Measurements from ENCODE around the gene ADAM22. TPM values are rescaled to one million over a fixed set of nuclear protein-coding genes. Genes with fewer than 3 reads are reported as not detected.

Gene ADAM22
- total and polyA plus RNA-seq, 2 experiments from 2014 or later = 2.7 to 18.7 TPM

GRCh38 chr7:88230646-88231045 lies 296.6 kb downstream of the ADAM22 start:
- no peak for DNase-seq (ENCODE audit: low spot score)
- Mint-ChIP-seq H3K4me3 (no peak overlapping the region), H3K27me3 (ENCODE audit: insufficient read depth, low read depth, poor library complexity) (no peaks in the 10 kb centered on the region), H3K9me3 (no peaks in the 10 kb centered on the region), H3K27ac (no peak overlapping the region), H3K4me1 (peaks cover 2% of the 10 kb centered on the region; the same call in 2 of the 3 replicates), H3K36me3 (ENCODE audit: low read depth) (no peaks in the 10 kb centered on the region)
- TF ChIP-seq, protein P1, sequence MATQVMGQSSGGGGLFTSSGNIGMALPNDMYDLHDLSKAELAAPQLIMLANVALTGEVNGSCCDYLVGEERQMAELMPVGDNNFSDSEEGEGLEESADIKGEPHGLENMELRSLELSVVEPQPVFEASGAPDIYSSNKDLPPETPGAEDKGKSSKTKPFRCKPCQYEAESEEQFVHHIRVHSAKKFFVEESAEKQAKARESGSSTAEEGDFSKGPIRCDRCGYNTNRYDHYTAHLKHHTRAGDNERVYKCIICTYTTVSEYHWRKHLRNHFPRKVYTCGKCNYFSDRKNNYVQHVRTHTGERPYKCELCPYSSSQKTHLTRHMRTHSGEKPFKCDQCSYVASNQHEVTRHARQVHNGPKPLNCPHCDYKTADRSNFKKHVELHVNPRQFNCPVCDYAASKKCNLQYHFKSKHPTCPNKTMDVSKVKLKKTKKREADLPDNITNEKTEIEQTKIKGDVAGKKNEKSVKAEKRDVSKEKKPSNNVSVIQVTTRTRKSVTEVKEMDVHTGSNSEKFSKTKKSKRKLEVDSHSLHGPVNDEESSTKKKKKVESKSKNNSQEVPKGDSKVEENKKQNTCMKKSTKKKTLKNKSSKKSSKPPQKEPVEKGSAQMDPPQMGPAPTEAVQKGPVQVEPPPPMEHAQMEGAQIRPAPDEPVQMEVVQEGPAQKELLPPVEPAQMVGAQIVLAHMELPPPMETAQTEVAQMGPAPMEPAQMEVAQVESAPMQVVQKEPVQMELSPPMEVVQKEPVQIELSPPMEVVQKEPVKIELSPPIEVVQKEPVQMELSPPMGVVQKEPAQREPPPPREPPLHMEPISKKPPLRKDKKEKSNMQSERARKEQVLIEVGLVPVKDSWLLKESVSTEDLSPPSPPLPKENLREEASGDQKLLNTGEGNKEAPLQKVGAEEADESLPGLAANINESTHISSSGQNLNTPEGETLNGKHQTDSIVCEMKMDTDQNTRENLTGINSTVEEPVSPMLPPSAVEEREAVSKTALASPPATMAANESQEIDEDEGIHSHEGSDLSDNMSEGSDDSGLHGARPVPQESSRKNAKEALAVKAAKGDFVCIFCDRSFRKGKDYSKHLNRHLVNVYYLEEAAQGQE (IDR thresholded peaks at IDR 0.05; ENCODE audit: unreplicated experiment) = no peak
- TF ChIP-seq CTCF (conservative IDR thresholded peaks at IDR 0.05; ENCODE audit: low read depth in 2 of 2) = no peak
- TF ChIP-seq CREB1 (CRISPR knock-in tag; IDR thresholded peaks at IDR 0.05; ENCODE audit: low read depth) = no peak
- no peak for TF ChIP-seq ZNF331 (CRISPR knock-in tag; IDR thresholded peaks at IDR 0.05; ENCODE audit: low read depth)
- Histone ChIP-seq H3K4me2 (no peak overlapping the region), H3K4me1 (ENCODE audit: insufficient read depth) (peaks cover 1% of the 10 kb centered on the region; the same call in 1 of the 2 replicates), H4K20me1 (replicated peaks; ENCODE audit: insufficient read depth) (no peaks in the 10 kb centered on the region), H3K27ac (ENCODE audit: low read depth) (no peak overlapping the region), H2AFZ (no peak overlapping the region), H3K36me3 (ENCODE audit: insufficient read depth) (no peaks in the 10 kb centered on the region), H3K79me2 (replicated peaks; ENCODE audit: insufficient read depth) (no peaks in the 10 kb centered on the region), H3K4me3 (no peak overlapping the region), H3K27me3 (ENCODE audit: insufficient read depth) (no peaks in the 10 kb centered on the region), H3K9me2 (ENCODE audit: insufficient read depth) (no peaks in the 10 kb centered on the region), H3F3A (replicated peaks; ENCODE audit: low read depth) (no peaks in the 10 kb centered on the region)
- ATAC-seq = no peak

- H3K4me1 ChIP-seq (ENCODE audit: insufficient read depth) = peaks cover 6% of the 10 kb centered on the region; the same call in 1 of the 2 replicates
- no peaks in the 10 kb centered on the region for H3K27me3 ChIP-seq (ENCODE audit: insufficient read depth)
- no peaks in the 10 kb centered on the region for H3K36me3 ChIP-seq (ENCODE audit: insufficient read depth)
- no peak for DNase-seq (ENCODE audit: low spot score)
- H3K79me2 ChIP-seq (replicated peaks; ENCODE audit: insufficient read depth) = no peaks in the 10 kb centered on the region
- no peak for ATAC-seq
- Mint-ChIP-seq H3K36me3 (ENCODE audit: low read depth) (no peaks in the 10 kb centered on the region), H3K27ac (no peak overlapping the region), H3K4me1 (peaks cover 8% of the 10 kb centered on the region; the same call in 2 of the 3 replicates), H3K9me3 (no peaks in the 10 kb centered on the region), H3K4me3 (no peak overlapping the region), H3K27me3 (ENCODE audit: insufficient read depth, low read depth, poor library complexity) (no peaks in the 10 kb centered on the region)
- no peaks in the 10 kb centered on the region for H4K20me1 ChIP-seq (replicated peaks; ENCODE audit: insufficient read depth)
- no peaks in the 10 kb centered on the region for H3K9me2 ChIP-seq (ENCODE audit: insufficient read depth)
- no peak overlapping the region for H2AFZ ChIP-seq
- no peak overlapping the region for H3K4me2 ChIP-seq
- no peak overlapping the region for H3K27ac ChIP-seq (ENCODE audit: low read depth)
- H3K4me3 ChIP-seq = no peak overlapping the region
- H3F3A ChIP-seq (replicated peaks; ENCODE audit: low read depth) = no peaks in the 10 kb centered on the region
- TF ChIP-seq, protein P1 (IDR thresholded peaks at IDR 0.05; ENCODE audit: unreplicated experiment) = no peak
- TF ChIP-seq JUNB (IDR thresholded peaks at IDR 0.05; ENCODE audit: unreplicated experiment) = no peak
- TF ChIP-seq, protein P2, sequence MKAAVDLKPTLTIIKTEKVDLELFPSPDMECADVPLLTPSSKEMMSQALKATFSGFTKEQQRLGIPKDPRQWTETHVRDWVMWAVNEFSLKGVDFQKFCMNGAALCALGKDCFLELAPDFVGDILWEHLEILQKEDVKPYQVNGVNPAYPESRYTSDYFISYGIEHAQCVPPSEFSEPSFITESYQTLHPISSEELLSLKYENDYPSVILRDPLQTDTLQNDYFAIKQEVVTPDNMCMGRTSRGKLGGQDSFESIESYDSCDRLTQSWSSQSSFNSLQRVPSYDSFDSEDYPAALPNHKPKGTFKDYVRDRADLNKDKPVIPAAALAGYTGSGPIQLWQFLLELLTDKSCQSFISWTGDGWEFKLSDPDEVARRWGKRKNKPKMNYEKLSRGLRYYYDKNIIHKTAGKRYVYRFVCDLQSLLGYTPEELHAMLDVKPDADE (IDR thresholded peaks at IDR 0.05) = no peak
- TF ChIP-seq ZNF114 (CRISPR knock-in tag; IDR thresholded peaks at IDR 0.05) = no peak
- TF ChIP-seq NANOG (IDR thresholded peaks at IDR 0.05; ENCODE audit: borderline replicate concordance) = no peak
- TF ChIP-seq CTCF (conservative IDR thresholded peaks at IDR 0.05; ENCODE audit: low read depth in 2 of 2) = no peak
These were observed 299.8 kb downstream of the ADAM22 start for GRCh38 chr7:88233828-88234227.

Measured in GM23338 (cell line).